HL-60/S4 treated with phorbol 12-myristate 13-acetate at 8.2 ng/mL for 4 days and 3 days (cell line): ENCODE results near the gene CNPY3.
"Not testable (repeated sequence)": the region's sequence is repeated elsewhere in the genome, so short reads cannot be mapped to it uniquely, and the experiment has no call there.

ENCODE experiments used
- in situ Hi-C: fragments of 300-500 bp; cut with MboI; formaldehyde crosslinking; loops from 2 replicates; pipeline ENCODE4 v1.15.0; 2022; ENCODE audit warnings: low sequenced_read_pairs

CNPY3 gene

GRCh38 chr6:42928986-42929820 is at the start of gene CNPY3:
Gene CNPY3 (plus strand): TSS chr6:42929480. CDS start chr6:42929571, 91 bp downstream.
- in situ Hi-C loops, result no loop called here

- in situ Hi-C loops, result not testable (repeated sequence)
These were observed 49.0 kb upstream of the CNPY3 start for GRCh38 chr6:42880240-42880817.

GRCh38 chr6:42880871-42881270 is 48.4 kb upstream of the CNPY3 start:
- in situ Hi-C loops, result not testable (repeated sequence)

GRCh38 chr6:42885702-42886101 is 43.6 kb upstream of the CNPY3 start:
- in situ Hi-C loops, result no loop called here

GRCh38 chr6:42888201-42888600 is 41.1 kb upstream of the CNPY3 start:
- in situ Hi-C loops, result not testable (repeated sequence)

GRCh38 chr6:42889815-42890214 is 39.5 kb upstream of the CNPY3 start:
- in situ Hi-C loops, result no loop called here

- in situ Hi-C loops, result no loop called here
These were observed 38.7 kb upstream of the CNPY3 start for GRCh38 chr6:42890311-42891198.

GRCh38 chr6:42891199-42891722 is 38.0 kb upstream of the CNPY3 start:
- in situ Hi-C loops, result no loop called here

GRCh38 chr6:42894041-42894828 is 35.0 kb upstream of the CNPY3 start:
- in situ Hi-C loops, result not testable (repeated sequence)

GRCh38 chr6:42896178-42896719 is 33.0 kb upstream of the CNPY3 start:
- in situ Hi-C loops, result no loop called here

- in situ Hi-C loops, result no loop called here
These were observed 30.4 kb upstream of the CNPY3 start for GRCh38 chr6:42898891-42899361.

GRCh38 chr6:42899871-42900270 is 29.4 kb upstream of the CNPY3 start:
- in situ Hi-C loops, result loop anchor here (25.0 kb wide), 1 partner anchor 237 kb away; no protein-coding TSS in a partner anchor

GRCh38 chr6:42901538-42901957 is 27.7 kb upstream of the CNPY3 start:
- in situ Hi-C loops, result loop anchor here (25.0 kb wide), 1 partner anchor 236 kb away; no protein-coding TSS in a partner anchor

GRCh38 chr6:42902429-42903263 is 26.6 kb upstream of the CNPY3 start:
- in situ Hi-C loops, result loop anchor here (25.0 kb wide), 1 partner anchor 235 kb away; no protein-coding TSS in a partner anchor

GRCh38 chr6:42904467-42904866 is 24.8 kb upstream of the CNPY3 start:
- in situ Hi-C loops, result loop anchor here (25.0 kb wide), 1 partner anchor 233 kb away; no protein-coding TSS in a partner anchor

- in situ Hi-C loops, result loop anchor here (25.0 kb wide), 1 partner anchor 230 kb away; no protein-coding TSS in a partner anchor
These were observed 21.9 kb upstream of the CNPY3 start for GRCh38 chr6:42907336-42907735.

- in situ Hi-C loops, result loop anchor here (25.0 kb wide), 1 partner anchor 227 kb away; no protein-coding TSS in a partner anchor
These were observed 19.4 kb upstream of the CNPY3 start for GRCh38 chr6:42909835-42910234.
